GM23338 (cell line): ENCODE data around the gene FARS2. TPM values are rescaled to one million over a fixed set of nuclear protein-coding genes. Genes with fewer than 3 reads are reported as not detected.

ENCODE experiments used
- ATAC-seq: fragments of 200-7000 bp; cut with Tn5 transposase; 3 replicates; pipeline ENCODE4 v1.9.1; 2020
- DNase-seq: peaks from one replicate; pipeline ENCODE4 v3.0.0-alpha.2; 2015; ENCODE audit warnings: low spot score
- H2AFZ ChIP-seq: fragments of 200-600 bp; sonication (generic); 2 replicates; pipeline ENCODE4 v1.8.0; 2016; ENCODE audit warnings: antibody characterized with exemption, mild to moderate bottlenecking, moderate library complexity
- H3F3A ChIP-seq: fragments of 200-600 bp; sonication (generic); replicated peaks from 2 replicates; pipeline ENCODE4 v1.8.0; 2017; ENCODE audit warnings: antibody characterized with exemption, mixed run types, low read depth
- H3K27ac ChIP-seq: fragments of 200-600 bp; sonication (generic); 2 replicates; pipeline ENCODE4 v1.6.1; 2016; ENCODE audit warnings: low read depth
- H3K27me3 ChIP-seq: fragments of 200-600 bp; sonication (generic); 2 replicates; pipeline ENCODE4 v1.8.0; 2016; ENCODE audit warnings: mild to moderate bottlenecking, mixed run types, moderate library complexity; ENCODE audit not compliant: insufficient read depth
- H3K36me3 ChIP-seq: fragments of 200-600 bp; sonication (generic); 2 replicates; pipeline ENCODE4 v1.8.0; 2016; ENCODE audit warnings: mild to moderate bottlenecking; ENCODE audit not compliant: insufficient read depth
- H3K4me1 ChIP-seq: fragments of 200-600 bp; sonication (generic); 2 replicates; pipeline ENCODE4 v1.8.0; 2016; ENCODE audit warnings: mild to moderate bottlenecking, moderate library complexity; ENCODE audit not compliant: insufficient read depth
- H3K4me2 ChIP-seq: fragments of 200-600 bp; sonication (generic); 2 replicates; pipeline ENCODE4 v1.7.1; 2017; ENCODE audit warnings: mixed run types
- H3K4me3 ChIP-seq: fragments of 200-600 bp; sonication (generic); 2 replicates; pipeline ENCODE4 v1.6.1; 2016; ENCODE audit warnings: mixed run types
- H3K79me2 ChIP-seq: fragments of 200-600 bp; sonication (generic); replicated peaks from 2 replicates; pipeline ENCODE4 v1.8.0; 2017; ENCODE audit warnings: mild to moderate bottlenecking; ENCODE audit not compliant: insufficient read depth
- H3K9me2 ChIP-seq: fragments of 200-600 bp; sonication (generic); 2 replicates; pipeline ENCODE4 v1.8.0; 2017; ENCODE audit not compliant: insufficient read depth
- H4K20me1 ChIP-seq: fragments of 200-600 bp; sonication (generic); replicated peaks from 2 replicates; pipeline ENCODE4 v1.8.0; 2017; ENCODE audit warnings: mild to moderate bottlenecking; ENCODE audit not compliant: insufficient read depth
- H3K27ac Mint-ChIP-seq: 2 replicates; pipeline ENCODE4 v1.8.0; 2020; ENCODE audit warnings: inconsistent platforms, mild to moderate bottlenecking, moderate library complexity, mixed read lengths
- H3K27me3 Mint-ChIP-seq: 3 replicates; pipeline ENCODE4 v1.8.0; 2022; ENCODE audit warnings: low read depth, mild to moderate bottlenecking, moderate library complexity, mixed read lengths, inconsistent platforms; ENCODE audit not compliant: insufficient read depth, poor library complexity
- H3K36me3 Mint-ChIP-seq: 3 replicates; pipeline ENCODE4 v1.8.0; 2021; ENCODE audit warnings: low read depth, mild to moderate bottlenecking, inconsistent platforms, moderate library complexity, mixed read lengths
- H3K4me1 Mint-ChIP-seq: 3 replicates; pipeline ENCODE4 v1.8.0; 2020; ENCODE audit warnings: mild to moderate bottlenecking, inconsistent platforms, mixed read lengths
- H3K4me3 Mint-ChIP-seq: 3 replicates; pipeline ENCODE4 v1.8.0; 2021; ENCODE audit warnings: moderate library complexity, mild to moderate bottlenecking, inconsistent platforms, mixed read lengths
- H3K9me3 Mint-ChIP-seq: 3 replicates; pipeline ENCODE4 v1.8.0; 2020; ENCODE audit warnings: moderate library complexity, mild to moderate bottlenecking, inconsistent platforms, mixed read lengths
- CREB1 ChIP-seq: fragments of 250-450 bp; sonication (Bioruptor Pico); IDR thresholded peaks from 2 replicates; pipeline ENCODE4 v1.5.0; 2020; ENCODE audit warnings: low read depth, mild to moderate bottlenecking, moderate library complexity
- ETS1 ChIP-seq: IDR thresholded peaks from 2 replicates; pipeline ENCODE4 v1.6.1; 2016; ENCODE audit warnings: antibody characterized with exemption
- EZH2 ChIP-seq: fragments of 200-600 bp; sonication (generic); IDR thresholded peaks from one replicate; pipeline ENCODE4 v1.8.0; 2017; ENCODE audit warnings: antibody characterized with exemption, mild to moderate bottlenecking, low read depth; ENCODE audit not compliant: unreplicated experiment
- EZH2phosphoT487 ChIP-seq: fragments of 200-600 bp; sonication (generic); IDR thresholded peaks from one replicate; pipeline ENCODE4 v1.8.1; 2018; ENCODE audit warnings: antibody characterized with exemption; ENCODE audit not compliant: unreplicated experiment
- POLR2AphosphoS5 ChIP-seq: IDR thresholded peaks from 2 replicates; pipeline ENCODE4 v1.6.1; 2016; ENCODE audit warnings: antibody characterized with exemption, low read depth
- REST ChIP-seq: IDR thresholded peaks from one replicate; pipeline ENCODE4 v1.6.1; 2018; ENCODE audit warnings: antibody characterized with exemption; ENCODE audit not compliant: unreplicated experiment
- STAT1 ChIP-seq: IDR thresholded peaks from one replicate; pipeline ENCODE4 v1.6.1; 2016; ENCODE audit warnings: antibody characterized with exemption; ENCODE audit not compliant: unreplicated experiment
- ZNF114 ChIP-seq: fragments of 250-450 bp; sonication (Bioruptor Pico); IDR thresholded peaks from 2 replicates; pipeline ENCODE4 v1.5.0; 2020; ENCODE audit warnings: mild to moderate bottlenecking, moderate library complexity
- ZNF462 ChIP-seq: fragments of 250-450 bp; sonication (Bioruptor Pico); IDR thresholded peaks from 2 replicates; pipeline ENCODE4 v1.5.0; 2020; ENCODE audit warnings: mild to moderate bottlenecking, moderate library complexity
- polyA plus RNA-seq: library from polyadenylated mRNA; unstranded; fragments of >200 nt; fragmentation: Nextera tagmentation; extraction: Ambion mirVana; gene quantifications from 2 replicates; pipeline ENCODE4 v1.2.1, GENCODE V29; 2016
- total RNA-seq: library from RNA; depleted of rRNA; stranded (reverse); fragments of >200 nt; shearing (Covaris generic); gene quantifications from 2 replicates; pipeline ENCODE4 v1.2.3, GENCODE V29; 2014

The FARS2 gene
- total and polyA plus RNA-seq, 2 experiments from 2014 or later: 7.6 to 19.0 TPM

- Histone ChIP-seq H3F3A (no peaks in the 10 kb centered on the region), H3K79me2 (no peaks in the 10 kb centered on the region), H3K4me2 (no peak overlapping the region), H3K36me3 (no peaks in the 10 kb centered on the region), H3K9me2 (no peaks in the 10 kb centered on the region), H3K27ac (no peak overlapping the region), H2AFZ (no peak overlapping the region), H4K20me1 (no peaks in the 10 kb centered on the region), H3K4me3 (no peak overlapping the region), H3K4me1 (no peaks in the 10 kb centered on the region), H3K27me3 (no peaks in the 10 kb centered on the region)
- Mint-ChIP-seq H3K36me3 (no peaks in the 10 kb centered on the region), H3K4me1 (peaks cover 44% of the 10 kb centered on the region), H3K9me3 (no peaks in the 10 kb centered on the region; the same call in 2 of the 3 replicates), H3K27me3 (no peaks in the 10 kb centered on the region), H3K27ac (no peak overlapping the region), H3K4me3 (no peak overlapping the region)
- no peak for ATAC-seq
- DNase-seq: no peak
- TF ChIP-seq POLR2AphosphoS5 (no peak), EZH2phosphoT487 (no peak), CREB1 (CRISPR knock-in tag) (no peak), REST (no peak), ETS1 (no peak), EZH2 (no peak), STAT1 (no peak), ZNF462 (CRISPR knock-in tag) (no peak), ZNF114 (CRISPR knock-in tag) (no peak)
Measured at GRCh38 chr6:5506149-5506548, 244.8 kb downstream of the FARS2 start.
